Measurements from ENCODE around the gene HLA-E. TPM values are rescaled to one million over a fixed set of nuclear protein-coding genes. Genes with fewer than 3 reads are reported as not detected.

The HLA-E gene
- 1,079 TPM for total RNA-seq
- long read RNA-seq, transcript HLA-E-201 (8 exons, 2,601 nt) = major isoform, 1,857 of 3,466 reads
- long read RNA-seq, partial matches to known transcripts = 1,545 of 3,466 reads
- long read RNA-seq, other reads (novel, unspliced or antisense) = 64 of 3,466 reads

DNA sequence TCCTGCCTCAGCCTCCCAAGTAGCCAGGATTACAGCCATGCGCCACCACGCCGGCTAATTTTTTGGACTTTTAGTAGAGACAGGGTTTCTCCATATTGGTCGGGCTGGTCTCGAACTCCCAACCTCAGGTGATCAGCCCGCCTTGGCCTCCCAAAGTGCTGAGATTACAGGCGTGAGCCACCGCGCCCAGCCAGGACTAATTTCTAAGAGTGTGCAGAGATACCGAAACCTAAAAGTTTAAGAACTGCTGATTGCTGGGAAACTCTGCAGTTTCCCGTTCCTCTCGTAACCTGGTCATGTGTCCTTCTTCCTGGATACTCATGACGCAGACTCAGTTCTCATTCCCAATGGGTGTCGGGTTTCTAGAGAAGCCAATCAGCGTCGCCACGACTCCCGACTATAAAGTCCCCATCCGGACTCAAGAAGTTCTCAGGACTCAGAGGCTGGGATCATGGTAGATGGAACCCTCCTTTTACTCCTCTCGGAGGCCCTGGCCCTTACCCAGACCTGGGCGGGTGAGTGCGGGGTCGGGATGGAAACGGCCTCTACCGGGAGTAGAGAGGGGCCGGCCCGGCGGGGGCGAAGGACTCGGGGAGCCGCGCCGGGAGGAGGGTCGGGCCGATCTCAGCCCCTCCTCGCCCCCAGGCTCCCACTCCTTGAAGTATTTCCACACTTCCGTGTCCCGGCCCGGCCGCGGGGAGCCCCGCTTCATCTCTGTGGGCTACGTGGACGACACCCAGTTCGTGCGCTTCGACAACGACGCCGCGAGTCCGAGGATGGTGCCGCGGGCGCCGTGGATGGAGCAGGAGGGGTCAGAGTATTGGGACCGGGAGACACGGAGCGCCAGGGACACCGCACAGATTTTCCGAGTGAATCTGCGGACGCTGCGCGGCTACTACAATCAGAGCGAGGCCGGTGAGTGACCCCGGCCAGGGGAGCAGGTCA, at the start of gene HLA-E:
HLA-E (plus strand) TSS at position 429 of the 945 bp plus-strand sequence; CDS start at position 452, 23 bp downstream.
- H3K9me3 ChIP-seq = no peaks in the 10 kb centered on the region
- peak; percentile 96 for ATAC-seq
- peaks cover 42% of the 10 kb centered on the region for H3K36me3 ChIP-seq
- intact Hi-C loops (cut with DNase I) = loop anchor here (10.0 kb wide), 1 partner anchor 55 kb away; no protein-coding TSS in a partner anchor
- peaks cover 42% of the 10 kb centered on the region for H3K4me1 ChIP-seq
- H3K27me3 ChIP-seq (ENCODE audit: low read depth) = no peaks in the 10 kb centered on the region
- DNase-seq = peak; percentile 94
- H3K4me3 ChIP-seq = peak within 1 kb of the TSS; percentile 93
- peak within 1 kb of the TSS; percentile 98 for H3K27ac ChIP-seq
- TF ChIP-seq CTCF (IDR thresholded peaks at IDR 0.05) = no peak

- intact Hi-C loops (cut with DNase I) = no loop called here
Measured at GRCh38 chr6:30441171-30441570, 48.1 kb upstream of the HLA-E start.

DNA sequence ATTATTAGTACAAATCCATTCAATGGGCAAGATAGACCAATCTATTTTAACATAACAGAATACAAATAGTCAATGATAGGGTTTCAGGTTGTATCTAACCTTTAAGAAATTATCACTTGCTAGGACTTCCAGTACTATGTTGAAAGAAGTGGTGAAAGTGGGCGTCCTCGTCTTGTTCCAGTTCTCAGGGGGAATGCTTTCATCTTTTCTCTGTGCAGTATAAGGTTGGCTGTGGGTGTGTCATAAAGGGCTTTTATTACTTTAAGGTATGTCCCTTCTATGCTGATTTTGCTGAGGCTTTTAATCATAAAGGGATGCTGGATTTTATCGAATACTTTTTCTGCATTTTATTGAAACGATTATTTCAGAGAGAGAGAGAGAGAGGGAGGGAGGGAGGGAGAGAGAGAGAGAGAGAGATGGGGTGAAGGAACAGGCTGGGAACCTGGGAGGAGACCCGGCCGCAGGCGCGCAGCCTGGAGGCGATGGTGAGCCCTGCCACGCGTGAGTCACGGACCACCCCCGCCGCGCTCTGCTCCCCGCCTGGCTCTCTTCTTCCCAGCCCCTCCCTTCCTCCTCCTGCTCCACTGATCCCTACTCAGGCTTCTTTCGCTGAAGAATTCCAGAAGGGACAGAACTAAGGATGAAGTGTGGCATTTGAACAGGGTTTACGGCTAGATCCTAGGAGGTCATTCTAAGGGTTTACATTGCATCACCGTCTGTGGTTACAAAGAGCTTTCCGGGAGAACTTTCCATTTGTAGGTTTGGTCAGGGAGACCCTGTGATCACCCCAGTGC, 45.5 kb upstream of the HLA-E start:
- ATAC-seq = peak in 1 of 2 donors; percentile 40
- intact Hi-C loops (cut with DNase I) = no loop called here

More at GRCh38 chr6:30441171-30441570, 48.1 kb upstream of the HLA-E start:
- ATAC-seq = no peak
- Histone ChIP-seq H3K4me1 (no peaks in the 10 kb centered on the region), H3K36me3 (no peaks in the 10 kb centered on the region), H3K27me3 (ENCODE audit: low read depth) (peaks cover 68% of the 10 kb centered on the region), H3K4me3 (no peak overlapping the region), H3K27ac (no peak overlapping the region), H3K9me3 (no peaks in the 10 kb centered on the region)
- DNase-seq = no peak
- TF ChIP-seq CTCF (IDR thresholded peaks at IDR 0.05) = no peak

GRCh38 chr6:30444451-30444742, 44.9 kb upstream of the HLA-E start:
- Histone ChIP-seq H3K27ac (no peak overlapping the region), H3K36me3 (no peaks in the 10 kb centered on the region), H3K4me3 (no peak overlapping the region), H3K9me3 (no peaks in the 10 kb centered on the region), H3K4me1 (no peaks in the 10 kb centered on the region), H3K27me3 (ENCODE audit: low read depth) (peaks cover 93% of the 10 kb centered on the region)
- TF ChIP-seq CTCF (IDR thresholded peaks at IDR 0.05) = no peak
- DNase-seq = no peak
- ATAC-seq = no peak
- intact Hi-C loops (cut with DNase I) = no loop called here

More for the DNA sequence above, 45.5 kb upstream of the HLA-E start:
- no peak for DNase-seq
- Histone ChIP-seq H3K27me3 (ENCODE audit: low read depth) (peaks cover 90% of the 10 kb centered on the region), H3K27ac (no peak overlapping the region), H3K4me3 (no peak overlapping the region), H3K4me1 (no peaks in the 10 kb centered on the region), H3K36me3 (no peaks in the 10 kb centered on the region), H3K9me3 (no peaks in the 10 kb centered on the region)
- no peak for TF ChIP-seq CTCF (IDR thresholded peaks at IDR 0.05)

DNA sequence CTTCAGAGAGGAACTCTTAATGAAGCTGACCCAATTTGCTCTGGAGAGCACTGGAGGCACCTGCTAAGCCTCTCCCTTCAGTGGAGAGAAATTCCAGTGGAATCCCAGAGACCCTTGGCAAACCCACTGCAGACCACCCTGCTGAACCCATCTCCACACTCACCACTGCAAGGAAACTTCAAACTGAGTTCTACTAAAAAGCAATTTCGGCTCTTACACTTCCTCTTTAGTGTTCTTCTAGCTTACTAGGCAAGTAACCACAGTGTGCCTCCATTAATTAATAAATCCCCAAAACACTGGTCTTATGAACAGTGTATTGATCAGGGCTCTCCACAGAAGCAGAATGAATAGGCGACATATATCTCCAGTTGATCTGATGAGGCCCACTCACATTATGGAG, 43.0 kb upstream of the HLA-E start:
- ATAC-seq (no peak), DNase-seq (no peak)
- H3K4me3 ChIP-seq = no peak overlapping the region
- no peaks in the 10 kb centered on the region for H3K36me3 ChIP-seq
- H3K9me3 ChIP-seq = no peaks in the 10 kb centered on the region
- peaks cover 92% of the 10 kb centered on the region for H3K27me3 ChIP-seq (ENCODE audit: low read depth)
- intact Hi-C loops (cut with DNase I) = no loop called here
- no peak overlapping the region for H3K27ac ChIP-seq
- H3K4me1 ChIP-seq = peaks cover 14% of the 10 kb centered on the region
- no peak for TF ChIP-seq CTCF (IDR thresholded peaks at IDR 0.05)
